HG02678 (cell line): ENCODE data around the gene FUT9.
"Not testable (repeated sequence)": the region's sequence is repeated elsewhere in the genome, so short reads cannot be mapped to it uniquely, and the experiment has no call there.

Source experiments
- ATAC-seq: cut with Tn5 transposase; IDR thresholded peaks from one replicate; pipeline ENCODE4 v1.9.1; 2021; ENCODE audit warnings: mild to moderate bottlenecking, moderate library complexity; ENCODE audit not compliant: unreplicated experiment

FUT9 gene

GRCh38 chr6:96260787-96261430 lies 245.1 kb downstream of the FUT9 start:
- not testable (repeated sequence) for ATAC-seq
